VCaP (cell line): ENCODE data around the gene STMND1.
A peak's percentile ranks its signal among the peaks of the same experiment; 100 is the strongest.

Experiments
- H3K27ac ChIP-seq: fragments of 450-650 bp; 2 replicates; pipeline ENCODE4 v1.5.1; 2017
- TF ChIP-seq, protein P1 (sequence below): fragments of 450-650 bp; conservative IDR thresholded peaks from 2 replicates; pipeline ENCODE4 v1.5.1; 2017; ENCODE audit warnings: mild to moderate bottlenecking, moderate library complexity

STMND1 gene

DNA sequence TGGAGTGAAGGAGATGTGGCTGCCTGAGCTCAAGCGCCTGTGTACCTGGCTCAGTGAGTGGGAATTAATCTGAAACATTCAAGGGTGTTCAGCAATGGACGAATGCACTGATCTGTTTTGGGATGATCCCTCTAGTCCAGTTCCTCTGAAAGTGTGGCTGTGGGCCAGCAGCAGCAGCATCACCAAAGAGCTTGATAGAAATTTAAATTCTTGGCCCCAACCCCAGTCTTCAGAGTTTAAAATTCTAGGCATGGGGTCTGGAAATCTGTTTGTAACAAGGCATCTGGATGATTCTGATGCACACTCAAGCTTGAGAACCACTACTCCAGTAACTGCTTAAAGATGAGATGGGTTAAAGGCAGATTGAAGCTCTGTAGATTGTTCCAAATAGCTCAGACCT is 59.2 kb downstream of the STMND1 start:
- TF ChIP-seq, protein P1, sequence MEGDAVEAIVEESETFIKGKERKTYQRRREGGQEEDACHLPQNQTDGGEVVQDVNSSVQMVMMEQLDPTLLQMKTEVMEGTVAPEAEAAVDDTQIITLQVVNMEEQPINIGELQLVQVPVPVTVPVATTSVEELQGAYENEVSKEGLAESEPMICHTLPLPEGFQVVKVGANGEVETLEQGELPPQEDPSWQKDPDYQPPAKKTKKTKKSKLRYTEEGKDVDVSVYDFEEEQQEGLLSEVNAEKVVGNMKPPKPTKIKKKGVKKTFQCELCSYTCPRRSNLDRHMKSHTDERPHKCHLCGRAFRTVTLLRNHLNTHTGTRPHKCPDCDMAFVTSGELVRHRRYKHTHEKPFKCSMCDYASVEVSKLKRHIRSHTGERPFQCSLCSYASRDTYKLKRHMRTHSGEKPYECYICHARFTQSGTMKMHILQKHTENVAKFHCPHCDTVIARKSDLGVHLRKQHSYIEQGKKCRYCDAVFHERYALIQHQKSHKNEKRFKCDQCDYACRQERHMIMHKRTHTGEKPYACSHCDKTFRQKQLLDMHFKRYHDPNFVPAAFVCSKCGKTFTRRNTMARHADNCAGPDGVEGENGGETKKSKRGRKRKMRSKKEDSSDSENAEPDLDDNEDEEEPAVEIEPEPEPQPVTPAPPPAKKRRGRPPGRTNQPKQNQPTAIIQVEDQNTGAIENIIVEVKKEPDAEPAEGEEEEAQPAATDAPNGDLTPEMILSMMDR = no peak
- H3K27ac ChIP-seq = peak overlapping the region; percentile 65

DNA sequence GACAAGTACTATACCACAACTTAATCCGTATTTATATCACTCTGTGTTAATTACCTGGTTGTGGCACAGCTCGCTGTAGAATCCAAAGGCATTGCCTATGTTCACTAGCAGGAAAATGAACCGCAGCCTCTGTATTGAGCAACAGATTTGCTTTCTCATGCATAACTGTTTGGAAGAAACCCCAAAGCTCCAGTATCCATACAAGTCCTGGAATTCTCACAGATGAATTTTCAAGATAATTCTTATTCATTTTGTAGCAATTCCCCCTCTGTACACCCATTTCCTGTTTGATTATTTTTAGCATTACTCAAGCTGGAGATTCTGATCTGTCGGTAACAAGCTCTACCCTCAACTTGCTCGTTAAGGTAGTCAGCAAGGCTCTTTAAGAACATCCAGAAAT is 63.5 kb downstream of the STMND1 start:
- H3K27ac ChIP-seq = no peak overlapping the region
- TF ChIP-seq, protein P1 = no peak

DNA sequence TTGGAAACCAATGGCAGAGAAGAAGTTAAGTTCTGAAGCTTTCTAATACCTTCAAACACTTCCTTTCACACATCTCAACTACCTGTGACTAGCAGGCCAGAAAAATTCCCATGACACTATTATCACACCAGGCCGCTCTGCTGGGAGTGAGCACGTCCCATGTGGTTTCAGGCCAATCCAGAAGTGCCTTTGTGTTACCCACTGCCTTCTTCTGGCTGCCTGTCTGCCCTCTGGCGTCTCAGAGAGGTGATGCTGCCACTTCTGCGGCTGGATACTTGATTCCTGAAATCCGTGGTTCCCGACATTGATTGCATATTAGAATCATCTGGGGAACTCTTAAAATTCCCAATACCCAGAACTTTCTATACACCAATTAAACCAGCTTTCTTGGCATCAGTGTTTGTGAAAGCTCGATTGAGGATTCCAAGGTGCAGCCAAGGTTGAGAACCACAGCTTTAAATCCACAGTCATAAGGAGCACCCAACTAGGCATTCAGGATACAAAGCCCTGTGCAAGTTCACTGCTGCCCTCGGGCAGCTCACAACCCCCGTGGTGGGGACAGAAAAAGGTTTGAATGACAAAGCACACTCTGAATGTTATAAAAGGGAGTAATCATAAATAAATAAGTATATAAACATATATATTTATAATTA is 65.6 kb downstream of the STMND1 start:
- no peak overlapping the region for H3K27ac ChIP-seq
- TF ChIP-seq, protein P1 = 0 out of 2 replicates have a peak, but pooled peaks have one; percentile 6

DNA sequence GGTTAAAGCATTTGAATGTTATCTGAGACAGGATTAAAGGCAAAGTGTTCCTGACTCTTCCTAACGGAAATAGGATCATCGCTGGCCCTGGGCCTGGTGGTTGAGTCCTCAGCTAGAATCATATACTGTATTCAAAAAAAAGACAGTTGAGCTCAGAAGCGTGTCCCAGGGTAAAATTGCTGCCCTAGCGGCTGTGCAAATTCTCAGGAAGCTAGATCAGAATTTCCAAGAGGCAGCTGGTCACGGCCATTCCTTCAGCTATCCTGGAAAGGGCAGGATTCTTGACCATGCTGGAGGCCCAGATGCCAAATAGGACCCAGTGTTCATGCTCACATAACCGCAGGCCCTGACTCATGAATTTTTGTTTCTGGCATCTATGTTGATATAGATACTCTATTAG is 67.4 kb downstream of the STMND1 start:
- TF ChIP-seq, protein P1 = no peak
- no peak overlapping the region for H3K27ac ChIP-seq

DNA sequence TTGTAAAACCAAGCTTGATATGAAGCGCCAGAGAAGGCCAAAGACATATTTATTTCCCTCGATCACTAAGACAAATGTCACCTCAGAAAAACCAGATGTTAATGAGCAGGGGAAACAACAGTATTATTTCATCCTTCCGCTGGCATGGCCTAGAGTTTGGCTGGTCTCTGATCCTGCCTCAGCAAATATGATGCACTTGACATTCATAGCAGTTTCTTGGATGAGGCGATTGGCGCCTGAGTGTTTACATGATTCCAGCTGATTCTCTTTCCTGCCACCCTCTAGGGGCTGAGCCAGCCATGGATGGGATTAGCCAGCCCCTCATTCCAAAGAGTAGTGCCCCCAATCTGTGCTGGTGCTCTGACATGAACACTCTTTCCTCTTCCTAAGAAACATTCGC is 67.9 kb downstream of the STMND1 start:
- TF ChIP-seq, protein P1 = no peak
- no peak overlapping the region for H3K27ac ChIP-seq

DNA sequence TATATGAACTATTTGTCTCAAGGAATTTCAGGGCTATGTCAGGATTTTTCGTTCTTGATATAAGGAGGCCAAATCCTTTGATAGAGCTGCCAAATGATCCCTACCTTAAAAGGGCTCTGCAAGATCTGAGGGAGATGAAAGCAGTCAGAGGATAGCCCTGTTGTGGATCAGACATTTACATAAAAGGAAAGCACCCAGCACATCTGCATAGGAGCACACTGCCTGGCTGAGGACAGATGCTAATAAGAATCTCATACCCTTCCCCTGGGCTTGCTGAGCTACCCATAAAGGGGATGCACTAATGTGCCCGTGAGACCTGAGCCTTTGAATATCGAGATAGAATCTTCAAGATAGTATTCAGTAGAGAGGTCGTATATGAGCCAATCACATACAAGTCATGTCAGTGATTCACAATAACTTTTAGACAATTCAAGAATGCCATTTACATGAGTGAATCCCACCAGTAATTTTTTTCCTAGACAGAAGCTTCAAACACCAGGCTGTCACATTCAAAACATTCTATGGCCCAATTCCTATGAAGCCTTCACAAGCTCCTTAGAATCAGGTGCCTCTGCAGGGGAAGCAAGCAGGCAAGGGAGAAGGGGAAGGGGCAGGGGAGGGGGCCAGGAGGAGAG is 71.1 kb downstream of the STMND1 start:
- H3K27ac ChIP-seq = no peak overlapping the region
- TF ChIP-seq, protein P1 = no peak

DNA sequence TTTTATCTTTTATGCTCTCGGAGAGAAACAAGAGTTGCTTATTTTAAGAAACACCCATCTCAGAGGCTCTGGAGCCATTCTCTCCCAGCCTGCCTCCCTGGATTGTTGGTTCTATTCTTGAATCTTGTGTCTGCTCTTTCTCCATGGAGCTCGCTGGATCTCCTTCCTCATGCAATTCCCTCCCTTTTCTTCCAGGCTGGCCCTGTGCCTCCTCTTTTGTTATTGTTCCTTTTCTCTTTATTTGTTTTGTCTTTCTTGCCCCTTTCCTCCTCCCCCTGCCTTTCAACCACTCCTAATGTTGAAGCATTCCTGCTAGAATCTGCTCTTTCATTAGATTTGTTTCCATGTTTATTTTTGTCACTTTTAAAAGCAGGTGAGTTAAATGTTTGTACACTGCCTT is 76.5 kb downstream of the STMND1 start:
- H3K27ac ChIP-seq = no peak overlapping the region
- TF ChIP-seq, protein P1 = no peak
